Neural crest cell (in vitro differentiated cells): Measurements from ENCODE around the gene ANGPTL4. TPM values are rescaled to one million over a fixed set of nuclear protein-coding genes. Genes with fewer than 3 reads are reported as not detected.

Experiments used
- DNase-seq: peaks from one replicate; pipeline ENCODE4 v3.0.0; 2021; ENCODE audit warnings: low read depth, mixed read lengths, low spot score
- H3K27ac Mint-ChIP-seq: one replicate; pipeline ENCODE4 v1.8.0; 2021; ENCODE audit warnings: mild to moderate bottlenecking, mixed read lengths; ENCODE audit not compliant: unreplicated experiment
- H3K27me3 Mint-ChIP-seq: 2 replicates; pipeline ENCODE4 v1.8.0; 2021; ENCODE audit warnings: low read depth, mild to moderate bottlenecking, mixed read lengths
- H3K36me3 Mint-ChIP-seq: 2 replicates; pipeline ENCODE4 v1.8.0; 2021; ENCODE audit warnings: low read depth, mild to moderate bottlenecking, mixed read lengths
- H3K4me1 Mint-ChIP-seq: 2 replicates; pipeline ENCODE4 v1.8.0; 2021; ENCODE audit warnings: mixed read lengths
- H3K4me3 Mint-ChIP-seq: one replicate; pipeline ENCODE4 v1.8.0; 2021; ENCODE audit warnings: mild to moderate bottlenecking, mixed read lengths
- H3K9me3 Mint-ChIP-seq: 2 replicates; pipeline ENCODE4 v1.8.0; 2021; ENCODE audit warnings: mixed read lengths
- CTCF ChIP-seq: fragments of 200-600 bp; sonication (generic); conservative IDR thresholded peaks from 2 replicates; pipeline ENCODE4 v1.5.0; 2021; ENCODE audit warnings: antibody characterized with exemption, mild to moderate bottlenecking
- total RNA-seq: library from RNA; stranded (reverse); gene quantifications from 2 replicates; pipeline ENCODE4 v1.2.1, GENCODE V29; 2021

ANGPTL4 gene
- total RNA-seq, 1 donor from 2014 or later: not detected

- H3K4me3 Mint-ChIP-seq: peak overlapping the region; percentile 51
Observed at GRCh38 chr19:8388612-8388958, 24.6 kb downstream of the ANGPTL4 start.

GRCh38 chr19:8389891-8390616 is 26.1 kb downstream of the ANGPTL4 start, which contains the start of gene RAB11B:
Gene RAB11B (plus strand): TSS chr19:8390360. CDS start chr19:8390417, 57 bp downstream.
- Mint-ChIP-seq H3K36me3 (peaks cover 12% of the 10 kb centered on the region), H3K27me3 (no peaks in the 10 kb centered on the region), H3K4me1 (peaks cover 30% of the 10 kb centered on the region), H3K27ac (peak within 1 kb of the TSS; percentile 100), H3K9me3 (peaks cover 8% of the 10 kb centered on the region), H3K4me3 (peak within 1 kb of the TSS; percentile 93)
- peak; percentile 94 for DNase-seq
- no peak for TF ChIP-seq CTCF

More at GRCh38 chr19:8388612-8388958, 24.6 kb downstream of the ANGPTL4 start:
- no peaks in the 10 kb centered on the region for H3K27me3 Mint-ChIP-seq
- peaks cover 8% of the 10 kb centered on the region for H3K9me3 Mint-ChIP-seq
- peaks cover 12% of the 10 kb centered on the region for H3K36me3 Mint-ChIP-seq
- no peak for TF ChIP-seq CTCF
- H3K4me1 Mint-ChIP-seq: peaks cover 30% of the 10 kb centered on the region
- no peak overlapping the region for H3K27ac Mint-ChIP-seq
- no peak for DNase-seq

GRCh38 chr19:8390617-8390981 is 26.6 kb downstream of the ANGPTL4 start:
- peaks cover 8% of the 10 kb centered on the region for H3K9me3 Mint-ChIP-seq
- DNase-seq: peak; percentile 96
- H3K27me3 Mint-ChIP-seq: no peaks in the 10 kb centered on the region
- TF ChIP-seq CTCF: no peak
- H3K36me3 Mint-ChIP-seq: peaks cover 12% of the 10 kb centered on the region
- no peak overlapping the region for H3K27ac Mint-ChIP-seq
- H3K4me1 Mint-ChIP-seq: peaks cover 30% of the 10 kb centered on the region
- peak overlapping the region; percentile 93 for H3K4me3 Mint-ChIP-seq

GRCh38 chr19:8391198-8392016 is 27.5 kb downstream of the ANGPTL4 start:
- peak overlapping the region; percentile 50 for H3K27ac Mint-ChIP-seq
- no peak for DNase-seq
- H3K36me3 Mint-ChIP-seq: peaks cover 11% of the 10 kb centered on the region
- peaks cover 8% of the 10 kb centered on the region for H3K9me3 Mint-ChIP-seq
- no peak for TF ChIP-seq CTCF
- H3K4me1 Mint-ChIP-seq: peaks cover 30% of the 10 kb centered on the region
- no peaks in the 10 kb centered on the region for H3K27me3 Mint-ChIP-seq
- peak overlapping the region; percentile 93 for H3K4me3 Mint-ChIP-seq

- Mint-ChIP-seq H3K27ac (no peak overlapping the region), H3K4me1 (peaks cover 34% of the 10 kb centered on the region), H3K36me3 (peaks cover 5% of the 10 kb centered on the region), H3K27me3 (no peaks in the 10 kb centered on the region), H3K4me3 (peak overlapping the region; percentile 65), H3K9me3 (peaks cover 5% of the 10 kb centered on the region)
- no peak for TF ChIP-seq CTCF
- DNase-seq: no peak
Observed at GRCh38 chr19:8392017-8392591, 28.1 kb downstream of the ANGPTL4 start.
